GM12878 (cell line): ENCODE results near the gene PRKCZ. TPM values are rescaled to one million over a fixed set of nuclear protein-coding genes. Genes with fewer than 3 reads are reported as not detected.
A peak's percentile ranks its signal among the peaks of the same experiment; 100 is the strongest.

Experiments
- ATAC-seq: fragments of 200-7000 bp; cut with Tn5 transposase; 3 replicates; pipeline ENCODE4 v1.9.1; 2020; ENCODE audit warnings: mild to moderate bottlenecking, moderate library complexity
- BruUV-seq: library from RNA; stranded (reverse); fragments of 400-500 nt; replicated peaks from 2 replicates; lab custom pipeline; 2021; lab: Mats Ljungman, UMichigan
- CTCF ChIA-PET: fragments of 300-600 bp; sonication (Branson Sonifier 250); formaldehyde crosslinking; extraction: SDS; loops from one replicate; lab custom pipeline; 2021; ENCODE audit warnings: inconsistent platforms; lab: Yijun Ruan, JAX
- POLR2A ChIA-PET: fragments of 350-600 bp; formaldehyde crosslinking; extraction: SDS; loops from one replicate; lab custom pipeline; 2021; ENCODE audit warnings: inconsistent platforms; lab: Charles Lee
- RAD21 ChIA-PET: fragments of 300-600 bp; sonication (Branson Sonifier 250); formaldehyde crosslinking; loops from one replicate; lab custom pipeline; 2023; ENCODE audit warnings: antibody characterized with exemption; ENCODE audit not compliant: unreplicated experiment; lab: Charles Lee
- SMC1A ChIA-PET: fragments of 300-600 bp; sonication (Branson Sonifier 250); formaldehyde crosslinking; loops from one replicate; lab custom pipeline; 2023; ENCODE audit not compliant: unreplicated experiment, uncharacterized antibody; lab: Charles Lee
- DNase-seq: peaks from one replicate; pipeline ENCODE4 v3.0.0-alpha.2; 2011; ENCODE audit warnings: low read depth, low spot score
- FAIRE-seq: peaks from 3 replicates; lab custom pipeline; 2011; peaks lifted over from hg19 to GRCh38; lab: Jason Lieb, UNC
- H2AFZ ChIP-seq: 2 replicates; pipeline ENCODE4 v1.6.0; 2011; ENCODE audit warnings: low read depth, low read length, control low read depth; ENCODE audit not compliant: control insufficient read depth
- H3K27ac ChIP-seq: 2 replicates; pipeline ENCODE4 v1.5.1; 2011; ENCODE audit warnings: control low read depth; ENCODE audit not compliant: control insufficient read depth, insufficient read depth
- H3K27me3 ChIP-seq, 2 experiments: replicated peaks in 1 of 2; 2 replicates each; pipeline versions ENCODE4 v1.6.0 to v1.6.1; 2011; ENCODE audit warnings: low read length in 1 of 2; ENCODE audit not compliant: control insufficient read depth in 2 of 2, insufficient read depth in 2 of 2
- H3K36me3 ChIP-seq, 2 experiments: 2 replicates each; pipeline ENCODE4 v1.5.1; 2011; ENCODE audit warnings: low read length in 1 of 2; ENCODE audit not compliant: control insufficient read depth in 2 of 2, insufficient read depth in 2 of 2
- H3K4me1 ChIP-seq: 2 replicates; pipeline ENCODE4 v1.6.1; 2011; ENCODE audit warnings: mild to moderate bottlenecking, low read length, moderate library complexity, mixed read lengths; ENCODE audit not compliant: control insufficient read depth, insufficient read depth
- H3K4me2 ChIP-seq: 2 replicates; pipeline ENCODE4 v1.6.0; 2011; ENCODE audit warnings: control low read depth; ENCODE audit not compliant: control insufficient read depth, insufficient read depth
- H3K4me3 ChIP-seq: fragments of 200-600 bp; sonication (generic); 2 replicates; pipeline ENCODE4 v1.5.1; 2016
- H3K79me2 ChIP-seq: 2 replicates; pipeline ENCODE4 v1.6.0; 2011; ENCODE audit warnings: low read length; ENCODE audit not compliant: control insufficient read depth, insufficient read depth
- H3K9ac ChIP-seq: 2 replicates; pipeline ENCODE4 v1.8.0; 2011; ENCODE audit warnings: low read length, control low read depth, mixed read lengths; ENCODE audit not compliant: control insufficient read depth, insufficient read depth
- H3K9me3 ChIP-seq: replicated peaks from 3 replicates; pipeline ENCODE4 v1.5.1; 2011; ENCODE audit warnings: mild to moderate bottlenecking, low read length; ENCODE audit not compliant: control insufficient read depth, insufficient read depth
- H4K20me1 ChIP-seq: 2 replicates; pipeline ENCODE4 v1.6.0; 2011; ENCODE audit not compliant: control insufficient read depth, insufficient read depth
- CREM ChIP-seq: IDR thresholded peaks from 2 replicates; pipeline ENCODE4 v1.6.1; 2014; ENCODE audit warnings: antibody characterized with exemption, low read depth
- HDAC6 ChIP-seq: fragments of 200-600 bp; sonication (generic); IDR thresholded peaks from one replicate; pipeline ENCODE4 v1.8.0; 2017; ENCODE audit warnings: antibody characterized with exemption; ENCODE audit not compliant: unreplicated experiment
- JUNB ChIP-seq: IDR thresholded peaks from 2 replicates; pipeline ENCODE4 v1.6.1; 2016; ENCODE audit warnings: antibody characterized with exemption, mild to moderate bottlenecking
- MEF2A ChIP-seq: IDR thresholded peaks from 2 replicates; pipeline ENCODE4 v1.6.1; 2011; ENCODE audit warnings: low read depth, mild to moderate bottlenecking, low read length, moderate library complexity; ENCODE audit not compliant: insufficient read depth
- MTA2 ChIP-seq: fragments of 450-650 bp; IDR thresholded peaks from 2 replicates; pipeline ENCODE4 v1.6.1; 2016; ENCODE audit warnings: low read depth, mild to moderate bottlenecking, moderate library complexity
- NFYB ChIP-seq: IDR thresholded peaks from 2 replicates; pipeline ENCODE4 v1.6.1; 2011; ENCODE audit warnings: low read depth, mild to moderate bottlenecking, low read length, improper control_type of control experiment, moderate library complexity; ENCODE audit not compliant: insufficient read depth
- POU2F2 ChIP-seq: IDR thresholded peaks from 3 replicates; pipeline ENCODE4 v1.6.1; 2011; ENCODE audit warnings: low read depth, mild to moderate bottlenecking, low read length, borderline replicate concordance
- RAD21 ChIP-seq: IDR thresholded peaks from 2 replicates; pipeline ENCODE4 v1.6.1; 2011; ENCODE audit warnings: mild to moderate bottlenecking, low read depth, low read length, moderate library complexity; ENCODE audit not compliant: insufficient read depth
- RUNX3 ChIP-seq: IDR thresholded peaks from 2 replicates; pipeline ENCODE4 v1.6.1; 2012; ENCODE audit warnings: low read length, inconsistent platforms
- SMC3 ChIP-seq: IDR thresholded peaks from 2 replicates; pipeline ENCODE4 v1.6.1; 2011; ENCODE audit warnings: low read length, improper control_type of control experiment, borderline replicate concordance
- ZNF207 ChIP-seq: fragments of 450-650 bp; IDR thresholded peaks from 2 replicates; pipeline ENCODE4 v1.6.1; 2014; ENCODE audit warnings: antibody characterized with exemption, mild to moderate bottlenecking, borderline replicate concordance
- ZNF384 ChIP-seq: IDR thresholded peaks from 2 replicates; pipeline ENCODE4 v1.6.1; 2012; ENCODE audit warnings: low read depth, mild to moderate bottlenecking, low read length, improper control_type of control experiment, borderline replicate concordance
- WGBS: methylation state at CpG from one replicate; pipeline ENCODE4 v1.1.6; 2016; ENCODE audit warnings: low lambda C conversion rate; ENCODE audit not compliant: insufficient replicate concordance, insufficient coverage; ENCODE audit errors: missing lambda C conversion rate; 5-methylcytosine and 5-hydroxymethylcytosine counted together
- in situ Hi-C: fragments of 300-500 bp; cut with MboI; formaldehyde crosslinking; loops from 9 replicates; pipeline ENCODE4 v1.14.3; 2018; ENCODE audit warnings: mixed read lengths
- intact Hi-C: fragments of 100-400 bp; cut with micrococcal nuclease; formaldehyde crosslinking; loops from one replicate; pipeline ENCODE4 v1.14.2; 2022; ENCODE audit not compliant: unreplicated experiment
- polyA plus RNA-seq, 11 experiments: library from polyadenylated mRNA; depleted of rRNA in 4 of 11; unstranded in 6 of 11; stranded (reverse) in 5 of 11; fragments of >200 nt; fragmentation: Nextera tagmentation in 4 of 11; fragmentation: Illumina TruSeq in 1 of 11; extraction: Ambion mirVana in 4 of 11; extraction: Trizol in 1 of 11; gene quantifications; 1 replicate in 1 of 11; 2 replicates in 10 of 11; pipeline versions ENCODE4 v1.2.1 to v1.2.3, GENCODE V29; 2011 to 2016; ENCODE audit warnings: inconsistent platforms in 2 of 11, missing spikeins in 2 of 11, low read depth in 1 of 11
- total RNA-seq, 4 experiments: library from RNA; depleted of rRNA in 3 of 4; stranded (reverse); fragments of >200 nt in 3 of 4; fragmentation: Illumina TruSeq in 1 of 4; extraction: Trizol in 1 of 4; gene quantifications; 2 replicates each; pipeline versions ENCODE4 v1.2.1 to v1.2.3, GENCODE V29; 2013 to 2021
- TF ChIP-seq, protein P1 (sequence below): fragments of 450-650 bp; IDR thresholded peaks from 2 replicates; pipeline ENCODE4 v1.6.1; 2016; ENCODE audit warnings: mild to moderate bottlenecking
- TF ChIP-seq, protein P2 (sequence below): fragments of 450-650 bp; IDR thresholded peaks from 2 replicates; pipeline ENCODE4 v1.6.1; 2014; ENCODE audit warnings: mild to moderate bottlenecking
- TF ChIP-seq, protein P3 (sequence below): IDR thresholded peaks from 2 replicates; pipeline ENCODE4 v1.6.1; 2011; ENCODE audit warnings: mild to moderate bottlenecking, low read depth, low read length, moderate library complexity; ENCODE audit not compliant: insufficient replicate concordance
- TF ChIP-seq, protein P4 (sequence below), 3 experiments: IDR thresholded peaks in 2 of 3; conservative IDR thresholded peaks in 1 of 3; 2 replicates each; pipeline ENCODE4 v1.5.1; 2011; ENCODE audit warnings: low read depth in 3 of 3, low read length in 3 of 3, mild to moderate bottlenecking in 3 of 3, control low read depth in 2 of 3, moderate library complexity in 2 of 3, inconsistent platforms in 1 of 3, mixed read lengths in 1 of 3; ENCODE audit not compliant: control insufficient read depth in 2 of 3, insufficient read depth in 1 of 3; ENCODE audit errors: extremely low read depth in 1 of 3

The PRKCZ gene
- total and polyA plus RNA-seq, 10 of the 15 experiments (the other 5 are each of a cell fraction or from before 2014, with no cell fraction given) = 0.05 to 1.9 (median 0.64) TPM; not detected in 1

DNA sequence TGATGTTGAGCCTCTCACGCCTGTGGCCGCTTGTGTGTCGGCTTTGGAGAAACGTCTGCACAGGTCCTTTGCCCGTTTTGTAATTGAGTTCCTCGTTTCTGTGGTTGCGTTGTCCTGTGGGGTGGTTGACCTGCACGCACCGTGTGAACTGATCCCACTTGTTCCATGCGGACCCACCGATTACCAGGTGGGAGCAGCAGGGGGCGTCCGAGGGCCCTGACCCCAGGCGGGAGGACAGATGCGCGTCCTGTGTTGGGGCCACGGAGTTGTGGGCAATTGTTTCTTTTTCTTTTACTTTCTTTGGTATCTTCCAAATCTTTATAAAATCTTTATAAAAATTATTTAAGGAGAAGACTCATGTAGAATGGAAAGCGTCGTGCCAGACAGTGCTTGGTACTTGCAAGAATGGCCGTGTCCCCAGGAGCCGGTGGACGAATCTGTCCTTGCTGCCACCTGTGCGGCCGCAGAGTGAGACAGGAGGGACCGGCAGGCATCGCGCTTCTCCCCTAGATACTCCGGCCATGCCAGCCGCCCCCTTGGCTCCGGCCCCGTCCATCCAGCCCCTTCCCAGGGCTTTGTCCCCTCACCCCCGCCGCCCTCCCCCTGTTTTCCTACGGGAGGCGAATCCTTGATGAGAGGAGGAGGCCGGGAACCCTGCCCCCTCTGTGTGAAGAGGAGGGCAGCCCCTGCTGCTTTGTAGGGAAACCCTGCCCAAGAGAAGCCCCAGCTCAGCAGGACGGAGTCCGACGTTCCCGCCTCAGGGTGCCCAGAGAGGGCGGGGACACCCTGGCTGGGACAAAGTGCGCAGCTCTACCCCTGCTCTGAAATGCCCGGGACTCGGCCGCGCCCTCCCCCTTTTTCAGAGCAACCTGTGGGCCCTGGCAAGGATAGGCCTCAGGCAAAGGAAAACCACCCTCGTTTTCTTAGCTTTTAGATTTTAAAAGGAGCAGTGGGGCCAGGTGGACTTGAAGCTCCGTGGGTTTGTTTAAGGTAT lies 41.7 kb downstream of the PRKCZ start:
- no peaks in the 10 kb centered on the region for H3K4me1 ChIP-seq
- ChIA-PET SMC1A (interaction anchor here (0.8 kb wide), 1 partner anchor 83 kb away, joined by 3 read pairs; no protein-coding TSS in a partner anchor), POLR2A (no interaction called here), CTCF (interaction anchor here (1.0 to 1.2 kb wide), 2 partner anchors 28 to 48 kb away, joined by 3 to 4 read pairs; no protein-coding TSS in a partner anchor), RAD21 (no interaction called here)
- ATAC-seq (no peak), FAIRE-seq (no peak), DNase-seq (no peak)
- no peak overlapping the region for H3K4me2 ChIP-seq
- H3K9ac ChIP-seq = no peak overlapping the region
- TF ChIP-seq, protein P1, sequence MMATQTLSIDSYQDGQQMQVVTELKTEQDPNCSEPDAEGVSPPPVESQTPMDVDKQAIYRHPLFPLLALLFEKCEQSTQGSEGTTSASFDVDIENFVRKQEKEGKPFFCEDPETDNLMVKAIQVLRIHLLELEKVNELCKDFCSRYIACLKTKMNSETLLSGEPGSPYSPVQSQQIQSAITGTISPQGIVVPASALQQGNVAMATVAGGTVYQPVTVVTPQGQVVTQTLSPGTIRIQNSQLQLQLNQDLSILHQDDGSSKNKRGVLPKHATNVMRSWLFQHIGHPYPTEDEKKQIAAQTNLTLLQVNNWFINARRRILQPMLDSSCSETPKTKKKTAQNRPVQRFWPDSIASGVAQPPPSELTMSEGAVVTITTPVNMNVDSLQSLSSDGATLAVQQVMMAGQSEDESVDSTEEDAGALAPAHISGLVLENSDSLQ = no peak
- TF ChIP-seq MTA2 (no peak), MEF2A (no peak), HDAC6 (no peak), ZNF207 (no peak), SMC3 (peak; percentile 32; the same call in 1 of the 2 replicates), CREM (no peak), NFYB (no peak), RAD21 (peak; percentile 53), RUNX3 (no peak), POU2F2 (no peak), ZNF384 (no peak), JUNB (no peak)
- TF ChIP-seq, protein P2, sequence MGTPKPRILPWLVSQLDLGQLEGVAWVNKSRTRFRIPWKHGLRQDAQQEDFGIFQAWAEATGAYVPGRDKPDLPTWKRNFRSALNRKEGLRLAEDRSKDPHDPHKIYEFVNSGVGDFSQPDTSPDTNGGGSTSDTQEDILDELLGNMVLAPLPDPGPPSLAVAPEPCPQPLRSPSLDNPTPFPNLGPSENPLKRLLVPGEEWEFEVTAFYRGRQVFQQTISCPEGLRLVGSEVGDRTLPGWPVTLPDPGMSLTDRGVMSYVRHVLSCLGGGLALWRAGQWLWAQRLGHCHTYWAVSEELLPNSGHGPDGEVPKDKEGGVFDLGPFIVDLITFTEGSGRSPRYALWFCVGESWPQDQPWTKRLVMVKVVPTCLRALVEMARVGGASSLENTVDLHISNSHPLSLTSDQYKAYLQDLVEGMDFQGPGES = no peak
- TF ChIP-seq, protein P3, sequence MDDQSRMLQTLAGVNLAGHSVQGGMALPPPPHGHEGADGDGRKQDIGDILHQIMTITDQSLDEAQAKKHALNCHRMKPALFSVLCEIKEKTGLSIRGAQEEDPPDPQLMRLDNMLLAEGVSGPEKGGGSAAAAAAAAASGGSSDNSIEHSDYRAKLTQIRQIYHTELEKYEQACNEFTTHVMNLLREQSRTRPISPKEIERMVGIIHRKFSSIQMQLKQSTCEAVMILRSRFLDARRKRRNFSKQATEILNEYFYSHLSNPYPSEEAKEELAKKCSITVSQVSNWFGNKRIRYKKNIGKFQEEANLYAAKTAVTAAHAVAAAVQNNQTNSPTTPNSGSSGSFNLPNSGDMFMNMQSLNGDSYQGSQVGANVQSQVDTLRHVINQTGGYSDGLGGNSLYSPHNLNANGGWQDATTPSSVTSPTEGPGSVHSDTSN = no peak
- TF ChIP-seq, protein P4, sequence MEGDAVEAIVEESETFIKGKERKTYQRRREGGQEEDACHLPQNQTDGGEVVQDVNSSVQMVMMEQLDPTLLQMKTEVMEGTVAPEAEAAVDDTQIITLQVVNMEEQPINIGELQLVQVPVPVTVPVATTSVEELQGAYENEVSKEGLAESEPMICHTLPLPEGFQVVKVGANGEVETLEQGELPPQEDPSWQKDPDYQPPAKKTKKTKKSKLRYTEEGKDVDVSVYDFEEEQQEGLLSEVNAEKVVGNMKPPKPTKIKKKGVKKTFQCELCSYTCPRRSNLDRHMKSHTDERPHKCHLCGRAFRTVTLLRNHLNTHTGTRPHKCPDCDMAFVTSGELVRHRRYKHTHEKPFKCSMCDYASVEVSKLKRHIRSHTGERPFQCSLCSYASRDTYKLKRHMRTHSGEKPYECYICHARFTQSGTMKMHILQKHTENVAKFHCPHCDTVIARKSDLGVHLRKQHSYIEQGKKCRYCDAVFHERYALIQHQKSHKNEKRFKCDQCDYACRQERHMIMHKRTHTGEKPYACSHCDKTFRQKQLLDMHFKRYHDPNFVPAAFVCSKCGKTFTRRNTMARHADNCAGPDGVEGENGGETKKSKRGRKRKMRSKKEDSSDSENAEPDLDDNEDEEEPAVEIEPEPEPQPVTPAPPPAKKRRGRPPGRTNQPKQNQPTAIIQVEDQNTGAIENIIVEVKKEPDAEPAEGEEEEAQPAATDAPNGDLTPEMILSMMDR (IDR thresholded peaks at IDR 0.05 in 2 of 3, conservative IDR thresholded peaks at IDR 0.05 in 1 of 3; ENCODE audit: control insufficient read depth in 2 of 3, extremely low read depth in 1 of 3, insufficient read depth in 1 of 3, low read depth in 3 of 3, low read length in 3 of 3) = peak; percentile 46 to 62 (median 55); a peak in 5 of 6 replicates
- no peak overlapping the region for H2AFZ ChIP-seq
- H3K79me2 ChIP-seq = no peaks in the 10 kb centered on the region
- in situ Hi-C loops (no loop called here), intact Hi-C loops (no loop called here)
- no peak overlapping the region for H3K4me3 ChIP-seq
- H3K36me3 ChIP-seq = no peaks in the 10 kb centered on the region
- peaks cover 1% of the 10 kb centered on the region; the same call in 1 of the 3 replicates for H3K9me3 ChIP-seq
- no peak overlapping the region for H3K27ac ChIP-seq
- H3K27me3 ChIP-seq = no peaks in the 10 kb centered on the region
- no peaks in the 10 kb centered on the region for H4K20me1 ChIP-seq
- WGBS = 57% methylated on average over 45 of the region's 48 CpGs
- no TSS peak for BruUV-seq
